SK-N-MC (cell line): Measurements from ENCODE around the gene DYNC1I1.

Experiments
- DNase-seq: peaks from one replicate; pipeline ENCODE4 v3.0.0-alpha.2; 2011; ENCODE audit warnings: low read depth, low spot score
- H3K27ac ChIP-seq: fragments of 200-600 bp; sonication (generic); 2 replicates; pipeline ENCODE4 v1.5.1; 2016; ENCODE audit warnings: mixed run types
- H3K36me3 ChIP-seq: fragments of 200-600 bp; sonication (generic); 2 replicates; pipeline ENCODE4 v1.6.1; 2017; ENCODE audit warnings: antibody characterized with exemption, low read length, mixed read lengths; ENCODE audit not compliant: insufficient read depth
- H3K4me3 ChIP-seq: fragments of 200-600 bp; sonication (generic); 2 replicates; pipeline ENCODE4 v1.5.1; 2016
- H3K9ac ChIP-seq: fragments of 200-600 bp; sonication (generic); 2 replicates; pipeline ENCODE4 v1.8.0; 2017; ENCODE audit warnings: mixed run types, mixed read lengths; ENCODE audit not compliant: insufficient read length
- H3K9me3 ChIP-seq: fragments of 200-600 bp; sonication (generic); 2 replicates; pipeline ENCODE4 v1.6.1; 2017; ENCODE audit warnings: low read depth, mild to moderate bottlenecking, antibody characterized with exemption, low read length, moderate library complexity, mixed read lengths
- EZH2 ChIP-seq: fragments of 200-600 bp; sonication (generic); IDR thresholded peaks from one replicate; pipeline ENCODE4 v1.6.1; 2017; ENCODE audit warnings: antibody characterized with exemption
- FOXP2 ChIP-seq: optimal IDR thresholded peaks from 2 replicates; pipeline ENCODE3; 2011; ENCODE audit warnings: mild to moderate bottlenecking, moderate library complexity; ENCODE audit not compliant: insufficient read depth; ENCODE audit errors: extremely low read length, control extremely low read depth
- POLR2AphosphoS5 ChIP-seq: IDR thresholded peaks from 2 replicates; pipeline ENCODE4 v1.6.1; 2012; ENCODE audit warnings: mild to moderate bottlenecking, low read depth, low read length, borderline replicate concordance

The DYNC1I1 gene

GRCh38 chr7:96097835-96098234, 325.5 kb downstream of the DYNC1I1 start:
- no peak overlapping the region for H3K4me3 ChIP-seq
- H3K9ac ChIP-seq: no peak overlapping the region
- TF ChIP-seq POLR2AphosphoS5 (no peak), FOXP2 (no peak), EZH2 (no peak)
- DNase-seq: no peak
- no peak overlapping the region for H3K27ac ChIP-seq
- no peaks in the 10 kb centered on the region for H3K9me3 ChIP-seq
- H3K36me3 ChIP-seq: no peaks in the 10 kb centered on the region

GRCh38 chr7:96100737-96101136, 328.4 kb downstream of the DYNC1I1 start:
- TF ChIP-seq POLR2AphosphoS5: no peak
- no peak for TF ChIP-seq EZH2
- TF ChIP-seq FOXP2: no peak
- Histone ChIP-seq H3K27ac (no peak overlapping the region), H3K9me3 (no peaks in the 10 kb centered on the region), H3K4me3 (no peak overlapping the region), H3K36me3 (no peaks in the 10 kb centered on the region), H3K9ac (no peak overlapping the region)
- no peak for DNase-seq

- no peak for TF ChIP-seq FOXP2
- TF ChIP-seq POLR2AphosphoS5: no peak
- TF ChIP-seq EZH2: no peak
- Histone ChIP-seq H3K9ac (no peak overlapping the region), H3K9me3 (no peaks in the 10 kb centered on the region), H3K27ac (no peak overlapping the region), H3K4me3 (no peak overlapping the region), H3K36me3 (no peaks in the 10 kb centered on the region)
- DNase-seq: no peak
These were observed 329.9 kb downstream of the DYNC1I1 start for GRCh38 chr7:96102096-96102811.

GRCh38 chr7:96104984-96105383, 332.6 kb downstream of the DYNC1I1 start:
- DNase-seq: no peak
- H3K36me3 ChIP-seq: no peaks in the 10 kb centered on the region
- no peak for TF ChIP-seq EZH2
- no peak for TF ChIP-seq POLR2AphosphoS5
- no peak for TF ChIP-seq FOXP2
- no peaks in the 10 kb centered on the region for H3K9me3 ChIP-seq
- no peak overlapping the region for H3K4me3 ChIP-seq
- H3K9ac ChIP-seq: no peak overlapping the region
- no peak overlapping the region for H3K27ac ChIP-seq

GRCh38 chr7:96111405-96111804, 339.1 kb downstream of the DYNC1I1 start:
- TF ChIP-seq EZH2 (no peak), POLR2AphosphoS5 (no peak), FOXP2 (no peak)
- Histone ChIP-seq H3K27ac (no peak overlapping the region), H3K4me3 (no peak overlapping the region), H3K9me3 (no peaks in the 10 kb centered on the region), H3K9ac (no peak overlapping the region), H3K36me3 (no peaks in the 10 kb centered on the region)
- DNase-seq: no peak

GRCh38 chr7:96114190-96114589, 341.8 kb downstream of the DYNC1I1 start:
- no peak overlapping the region for H3K27ac ChIP-seq
- no peak for DNase-seq
- TF ChIP-seq FOXP2: no peak

GRCh38 chr7:96116173-96116572, 343.8 kb downstream of the DYNC1I1 start:
- TF ChIP-seq EZH2 (no peak), POLR2AphosphoS5 (no peak), FOXP2 (no peak)
- Histone ChIP-seq H3K9me3 (no peaks in the 10 kb centered on the region), H3K27ac (no peak overlapping the region), H3K4me3 (no peak overlapping the region), H3K9ac (no peak overlapping the region), H3K36me3 (no peaks in the 10 kb centered on the region)
- no peak for DNase-seq

More at GRCh38 chr7:96114190-96114589, 341.8 kb downstream of the DYNC1I1 start:
- H3K9ac ChIP-seq: no peak overlapping the region
- H3K36me3 ChIP-seq: no peaks in the 10 kb centered on the region
- no peak overlapping the region for H3K4me3 ChIP-seq
- H3K9me3 ChIP-seq: no peaks in the 10 kb centered on the region

- Histone ChIP-seq H3K4me3 (no peak overlapping the region), H3K9me3 (no peaks in the 10 kb centered on the region), H3K36me3 (no peaks in the 10 kb centered on the region), H3K27ac (no peak overlapping the region), H3K9ac (no peak overlapping the region)
- TF ChIP-seq EZH2 (no peak), FOXP2 (no peak), POLR2AphosphoS5 (no peak)
- DNase-seq: no peak
These were observed 346.2 kb downstream of the DYNC1I1 start for GRCh38 chr7:96118449-96119001.

- Histone ChIP-seq H3K9ac (no peak overlapping the region), H3K27ac (no peak overlapping the region), H3K9me3 (no peaks in the 10 kb centered on the region), H3K4me3 (no peak overlapping the region), H3K36me3 (no peaks in the 10 kb centered on the region)
- DNase-seq: no peak
- TF ChIP-seq FOXP2: no peak
- no peak for TF ChIP-seq POLR2AphosphoS5
- TF ChIP-seq EZH2: no peak
These were observed 348.3 kb downstream of the DYNC1I1 start for GRCh38 chr7:96120445-96121225.
